ENCODE data around the gene MUC4. TPM values are rescaled to one million over a fixed set of nuclear protein-coding genes. Genes with fewer than 3 reads are reported as not detected.
A peak's percentile ranks its signal among the peaks of the same experiment; 100 is the strongest.

Gene MUC4
- total RNA-seq, 1 experiment from 2014 or later = 0.36 TPM

- Histone ChIP-seq H3K9me3 (no peaks in the 10 kb centered on the region), H3K36me3 (ENCODE audit: control insufficient read depth, insufficient read depth, low read length) (no peaks in the 10 kb centered on the region), H3K4me3 (ENCODE audit: low read depth, low read length) (no peak overlapping the region), H3K27me3 (replicated peaks; ENCODE audit: control insufficient read depth, insufficient read depth, low read length) (no peaks in the 10 kb centered on the region), H3K4me1 (peaks cover 5% of the 10 kb centered on the region)
- CTCF ChIA-PET = interaction anchor here (0.6 to 2.9 kb wide), 3 partner anchors 39 to 136 kb away, joined by 3 to 11 read pairs (median 3); no protein-coding TSS in a partner anchor
- Mint-ChIP-seq H3K4me1 (ENCODE audit: low read depth, unreplicated experiment) (peaks cover 6% of the 10 kb centered on the region), H3K4me3 (ENCODE audit: unreplicated experiment) (no peak overlapping the region), H3K27me3 (ENCODE audit: insufficient read depth, unreplicated experiment) (no peaks in the 10 kb centered on the region), H3K36me3 (ENCODE audit: insufficient read depth, unreplicated experiment) (peaks cover 6% of the 10 kb centered on the region), H3K27ac (ENCODE audit: unreplicated experiment) (no peak overlapping the region), H3K9me3 (ENCODE audit: unreplicated experiment) (no peaks in the 10 kb centered on the region)
- peak; percentile 38 to 49 for TF ChIP-seq CTCF (IDR thresholded peaks at IDR 0.05; ENCODE audit: insufficient read depth in 1 of 2, low read depth in 1 of 2, low read length in 1 of 2, severe bottlenecking in 1 of 2, unreplicated experiment in 1 of 2)
- POLR2A ChIA-PET = no interaction called here
- no peak for DNase-seq
- BruUV-seq (replicated peaks) = no TSS peak
- intact Hi-C loops (cut with micrococcal nuclease; ENCODE audit: unreplicated experiment) = loop anchor here (5.0 kb wide), 1 partner anchor 137 kb away; no protein-coding TSS in a partner anchor
These were observed 44.0 kb upstream of the MUC4 start for GRCh38 chr3:195855471-195856409.

GRCh38 chr3:195854628-195855294, 43.0 kb upstream of the MUC4 start:
- no peaks in the 10 kb centered on the region for H3K9me3 Mint-ChIP-seq (ENCODE audit: unreplicated experiment)
- H3K4me1 Mint-ChIP-seq (ENCODE audit: low read depth, unreplicated experiment) = peaks cover 6% of the 10 kb centered on the region
- no peak overlapping the region for H3K27ac Mint-ChIP-seq (ENCODE audit: unreplicated experiment)
- Histone ChIP-seq H3K27me3 (replicated peaks; ENCODE audit: control insufficient read depth, insufficient read depth, low read length) (no peaks in the 10 kb centered on the region), H3K36me3 (ENCODE audit: control insufficient read depth, insufficient read depth, low read length) (no peaks in the 10 kb centered on the region), H3K4me3 (ENCODE audit: low read depth, low read length) (no peak overlapping the region), H3K9me3 (no peaks in the 10 kb centered on the region), H3K4me1 (peaks cover 5% of the 10 kb centered on the region)
- intact Hi-C loops (cut with micrococcal nuclease; ENCODE audit: unreplicated experiment) = loop anchor here (5.0 kb wide), 1 partner anchor 138 kb away; no protein-coding TSS in a partner anchor
- no peaks in the 10 kb centered on the region for H3K27me3 Mint-ChIP-seq (ENCODE audit: insufficient read depth, unreplicated experiment)
- no TSS peak for BruUV-seq (replicated peaks)
- POLR2A ChIA-PET = no interaction called here
- H3K4me3 Mint-ChIP-seq (ENCODE audit: unreplicated experiment) = no peak overlapping the region
- H3K36me3 Mint-ChIP-seq (ENCODE audit: insufficient read depth, unreplicated experiment) = no peaks in the 10 kb centered on the region
- CTCF ChIA-PET = interaction anchor here (2.9 kb wide), 1 partner anchor 40 kb away, joined by 11 read pairs; no protein-coding TSS in a partner anchor
- no peak for TF ChIP-seq CTCF (IDR thresholded peaks at IDR 0.05; ENCODE audit: insufficient read depth in 1 of 2, low read depth in 1 of 2, low read length in 1 of 2, severe bottlenecking in 1 of 2, unreplicated experiment in 1 of 2)
- DNase-seq = no peak

GRCh38 chr3:195853996-195854395, 42.3 kb upstream of the MUC4 start:
- intact Hi-C loops (cut with micrococcal nuclease; ENCODE audit: unreplicated experiment) = no loop called here
- Histone ChIP-seq H3K9me3 (no peaks in the 10 kb centered on the region), H3K36me3 (ENCODE audit: control insufficient read depth, insufficient read depth, low read length) (no peaks in the 10 kb centered on the region), H3K27me3 (replicated peaks; ENCODE audit: control insufficient read depth, insufficient read depth, low read length) (no peaks in the 10 kb centered on the region), H3K4me3 (ENCODE audit: low read depth, low read length) (no peak overlapping the region), H3K4me1 (peaks cover 5% of the 10 kb centered on the region; the same call in 1 of the 2 replicates)
- BruUV-seq (replicated peaks) = no TSS peak
- no peak for DNase-seq
- ChIA-PET CTCF (interaction anchor here (2.9 kb wide), 1 partner anchor 41 kb away, joined by 11 read pairs; no protein-coding TSS in a partner anchor), POLR2A (interaction anchor here (0.6 kb wide), 1 partner anchor 60 kb away, joined by 4 read pairs; no protein-coding TSS in a partner anchor)
- no peaks in the 10 kb centered on the region for H3K9me3 Mint-ChIP-seq (ENCODE audit: unreplicated experiment)
- no peaks in the 10 kb centered on the region for H3K4me1 Mint-ChIP-seq (ENCODE audit: low read depth, unreplicated experiment)
- no peak overlapping the region for H3K27ac Mint-ChIP-seq (ENCODE audit: unreplicated experiment)
- no peaks in the 10 kb centered on the region for H3K36me3 Mint-ChIP-seq (ENCODE audit: insufficient read depth, unreplicated experiment)
- H3K27me3 Mint-ChIP-seq (ENCODE audit: insufficient read depth, unreplicated experiment) = no peaks in the 10 kb centered on the region
- TF ChIP-seq CTCF (IDR thresholded peaks at IDR 0.05; ENCODE audit: insufficient read depth in 1 of 2, low read depth in 1 of 2, low read length in 1 of 2, severe bottlenecking in 1 of 2, unreplicated experiment in 1 of 2) = no peak
- H3K4me3 Mint-ChIP-seq (ENCODE audit: unreplicated experiment) = no peak overlapping the region

Data from Caco-2 (cell line).